ENCODE data around the gene STXBP5.

DNA sequence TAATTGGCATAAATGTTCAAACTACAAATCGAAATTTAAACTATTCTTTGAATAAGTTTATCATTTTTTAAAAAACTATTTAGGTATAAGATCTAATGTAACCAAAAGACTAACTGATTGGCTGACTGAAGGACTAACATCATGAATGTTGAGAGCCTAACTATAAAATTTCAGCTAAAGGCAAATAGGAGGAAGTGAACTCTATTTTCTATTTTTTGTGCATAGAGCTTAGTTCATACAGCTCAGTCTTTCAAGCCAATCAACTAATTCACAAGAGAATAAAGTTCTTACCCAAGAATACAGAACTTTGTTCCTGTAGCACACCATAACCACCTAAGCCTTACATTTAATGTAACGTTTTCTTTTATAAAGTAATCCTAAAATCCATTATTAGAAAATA lies 46.3 kb upstream of the STXBP5 start:
- no peak for TF ChIP-seq EZH2 (IDR thresholded peaks at IDR 0.05; ENCODE audit: insufficient read depth, poor library complexity, severe bottlenecking)
- no peak for TF ChIP-seq EZH2phosphoT487 (IDR thresholded peaks at IDR 0.05; ENCODE audit: insufficient read depth, low read depth)

Measured in GM23248 (cell line).